Retinal pigment epithelial cell (primary cell): ENCODE data around the gene ACAP3.

Source experiments
- DNase-seq: peaks from one replicate; pipeline ENCODE4 v3.0.0-alpha.2; 2010; ENCODE audit warnings: low read depth
- H3K4me3 ChIP-seq: 2 replicates; pipeline ENCODE4 v1.5.1; 2011; ENCODE audit warnings: mild to moderate bottlenecking, low read length, control low read depth, moderate library complexity
- TF ChIP-seq, protein P1 (sequence below): conservative IDR thresholded peaks from 2 replicates; pipeline ENCODE4 v1.5.1; 2011; ENCODE audit warnings: low read depth, low read length, control low read depth, inconsistent platforms

ACAP3 gene

GRCh38 chr1:1322418-1322817 is 14.7 kb upstream of the ACAP3 start:
- TF ChIP-seq, protein P1, sequence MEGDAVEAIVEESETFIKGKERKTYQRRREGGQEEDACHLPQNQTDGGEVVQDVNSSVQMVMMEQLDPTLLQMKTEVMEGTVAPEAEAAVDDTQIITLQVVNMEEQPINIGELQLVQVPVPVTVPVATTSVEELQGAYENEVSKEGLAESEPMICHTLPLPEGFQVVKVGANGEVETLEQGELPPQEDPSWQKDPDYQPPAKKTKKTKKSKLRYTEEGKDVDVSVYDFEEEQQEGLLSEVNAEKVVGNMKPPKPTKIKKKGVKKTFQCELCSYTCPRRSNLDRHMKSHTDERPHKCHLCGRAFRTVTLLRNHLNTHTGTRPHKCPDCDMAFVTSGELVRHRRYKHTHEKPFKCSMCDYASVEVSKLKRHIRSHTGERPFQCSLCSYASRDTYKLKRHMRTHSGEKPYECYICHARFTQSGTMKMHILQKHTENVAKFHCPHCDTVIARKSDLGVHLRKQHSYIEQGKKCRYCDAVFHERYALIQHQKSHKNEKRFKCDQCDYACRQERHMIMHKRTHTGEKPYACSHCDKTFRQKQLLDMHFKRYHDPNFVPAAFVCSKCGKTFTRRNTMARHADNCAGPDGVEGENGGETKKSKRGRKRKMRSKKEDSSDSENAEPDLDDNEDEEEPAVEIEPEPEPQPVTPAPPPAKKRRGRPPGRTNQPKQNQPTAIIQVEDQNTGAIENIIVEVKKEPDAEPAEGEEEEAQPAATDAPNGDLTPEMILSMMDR: no peak
- DNase-seq: no peak

DNA sequence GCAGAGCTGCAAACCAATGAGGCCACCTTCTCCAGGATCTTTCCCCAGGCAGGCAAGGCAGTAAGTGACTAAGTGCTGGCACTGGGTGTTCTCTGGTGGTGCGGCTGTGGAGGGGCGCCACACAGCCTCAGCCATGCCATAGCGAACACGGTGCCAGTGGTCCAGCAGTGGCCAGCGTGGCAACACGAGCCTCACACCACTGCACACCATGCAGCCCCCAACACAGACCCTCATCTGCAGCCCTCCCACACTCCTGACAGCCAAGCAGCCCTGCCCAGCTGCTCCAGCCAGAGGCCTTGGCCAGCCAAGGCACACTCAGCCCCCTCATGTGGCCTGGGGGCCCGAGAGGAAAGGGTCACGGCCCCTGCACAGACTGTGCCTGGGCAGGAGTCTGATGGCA is 13.7 kb upstream of the ACAP3 start:
- no peak overlapping the region for H3K4me3 ChIP-seq
- DNase-seq: no peak
- TF ChIP-seq, protein P1: no peak

More at GRCh38 chr1:1322418-1322817, 14.7 kb upstream of the ACAP3 start:
- no peak overlapping the region for H3K4me3 ChIP-seq

- TF ChIP-seq, protein P1: no peak
- H3K4me3 ChIP-seq: no peak overlapping the region
- no peak for DNase-seq
These were observed 13.1 kb upstream of the ACAP3 start for GRCh38 chr1:1320666-1321448.

- TF ChIP-seq, protein P1: no peak
- H3K4me3 ChIP-seq: no peak overlapping the region
- no peak for DNase-seq
These were observed 11.9 kb upstream of the ACAP3 start for GRCh38 chr1:1319646-1319941.

GRCh38 chr1:1318777-1319645 is 11.3 kb upstream of the ACAP3 start:
- H3K4me3 ChIP-seq: no peak overlapping the region
- DNase-seq: no peak
- TF ChIP-seq, protein P1: no peak

DNA sequence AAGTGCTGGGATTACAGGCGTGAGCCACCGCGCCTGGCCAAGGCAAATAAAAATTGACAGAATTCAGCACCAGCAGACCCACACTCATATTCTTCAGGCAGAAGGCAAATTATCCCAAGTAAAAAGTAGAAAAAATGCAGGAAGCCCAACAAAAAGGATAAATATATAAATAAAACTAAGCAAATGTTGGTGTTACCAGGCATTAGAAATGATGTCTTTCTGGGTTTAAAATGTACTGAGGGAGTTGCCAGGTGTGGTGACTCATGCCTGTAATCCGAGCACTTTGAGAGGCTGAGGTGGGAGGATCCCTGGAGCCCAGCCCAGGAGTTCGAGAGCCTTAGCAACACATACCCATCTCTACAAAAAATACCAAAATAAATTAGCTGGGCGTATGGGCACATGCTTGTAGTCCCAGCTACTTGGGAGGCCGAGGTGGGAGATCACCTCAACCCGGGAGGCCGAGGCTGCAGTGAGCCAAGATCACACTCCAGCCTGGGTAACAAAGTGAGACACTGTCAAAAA is 10.5 kb upstream of the ACAP3 start:
- TF ChIP-seq, protein P1: no peak
- H3K4me3 ChIP-seq: no peak overlapping the region
- DNase-seq: peak; percentile 78
